Activated T-helper 17 cell treated with anti-CD3 and anti-CD28 coated beads, Interleukin-2, amount 50 U/mL, for 72 hours (primary cell): Measurements from ENCODE around the gene NFIA. TPM values are rescaled to one million over a fixed set of nuclear protein-coding genes. Genes with fewer than 3 reads are reported as not detected.

ENCODE experiments used
- ATAC-seq: fragments of 150-1000 bp; cut with Tn5 transposase; replicated peaks from 2 replicates; pipeline ENCODE4 v1.10.0; 2021; ENCODE audit warnings: mild to moderate bottlenecking, moderate library complexity
- H3K27ac Mint-ChIP-seq: one replicate; pipeline ENCODE4 v1.8.0; 2022; ENCODE audit warnings: mixed read lengths
- H3K27me3 Mint-ChIP-seq: one replicate; pipeline ENCODE4 v1.8.0; 2022; ENCODE audit warnings: mixed read lengths
- H3K36me3 Mint-ChIP-seq: one replicate; pipeline ENCODE4 v1.8.0; 2022; ENCODE audit warnings: low read depth, mild to moderate bottlenecking, mixed read lengths
- H3K4me1 Mint-ChIP-seq: one replicate; pipeline ENCODE4 v1.8.0; 2022; ENCODE audit warnings: mixed read lengths
- H3K4me3 Mint-ChIP-seq: one replicate; pipeline ENCODE4 v1.8.0; 2022; ENCODE audit warnings: mild to moderate bottlenecking, mixed read lengths
- H3K9me3 Mint-ChIP-seq: one replicate; pipeline ENCODE4 v1.8.0; 2022; ENCODE audit warnings: mixed read lengths
- total RNA-seq, 2 donors: library from RNA; stranded (reverse); gene quantifications; one replicate each; pipeline ENCODE4 v1.2.3, GENCODE V29; 2022

The NFIA gene
- total RNA-seq, 2 donors from 2014 or later: 3.5 to 5.1 TPM

GRCh38 chr1:61420909-61421835 is 338.8 kb downstream of the NFIA start:
- no peaks in the 10 kb centered on the region for H3K4me1 Mint-ChIP-seq
- no peak overlapping the region for H3K27ac Mint-ChIP-seq
- H3K36me3 Mint-ChIP-seq: no peaks in the 10 kb centered on the region
- H3K4me3 Mint-ChIP-seq: no peak overlapping the region
- no peak for ATAC-seq
- no peaks in the 10 kb centered on the region for H3K9me3 Mint-ChIP-seq
- H3K27me3 Mint-ChIP-seq: no peaks in the 10 kb centered on the region

- H3K36me3 Mint-ChIP-seq: no peaks in the 10 kb centered on the region
- H3K4me3 Mint-ChIP-seq: no peak overlapping the region
- no peaks in the 10 kb centered on the region for H3K9me3 Mint-ChIP-seq
- H3K27ac Mint-ChIP-seq: no peak overlapping the region
- no peak for ATAC-seq
- no peaks in the 10 kb centered on the region for H3K4me1 Mint-ChIP-seq
- no peaks in the 10 kb centered on the region for H3K27me3 Mint-ChIP-seq
These were observed 341.3 kb downstream of the NFIA start for GRCh38 chr1:61423643-61424042.

GRCh38 chr1:61424382-61424781 is 342.0 kb downstream of the NFIA start:
- ATAC-seq: no peak
- no peaks in the 10 kb centered on the region for H3K27me3 Mint-ChIP-seq
- H3K4me3 Mint-ChIP-seq: no peak overlapping the region
- no peak overlapping the region for H3K27ac Mint-ChIP-seq
- H3K4me1 Mint-ChIP-seq: no peaks in the 10 kb centered on the region
- H3K9me3 Mint-ChIP-seq: no peaks in the 10 kb centered on the region
- no peaks in the 10 kb centered on the region for H3K36me3 Mint-ChIP-seq

GRCh38 chr1:61425040-61425439 is 342.7 kb downstream of the NFIA start:
- Mint-ChIP-seq H3K9me3 (no peaks in the 10 kb centered on the region), H3K27ac (no peak overlapping the region), H3K36me3 (no peaks in the 10 kb centered on the region), H3K4me3 (no peak overlapping the region), H3K27me3 (no peaks in the 10 kb centered on the region), H3K4me1 (no peaks in the 10 kb centered on the region)
- ATAC-seq: no peak

GRCh38 chr1:61426254-61426653 is 343.9 kb downstream of the NFIA start:
- no peak overlapping the region for H3K27ac Mint-ChIP-seq
- no peaks in the 10 kb centered on the region for H3K4me1 Mint-ChIP-seq
- no peak for ATAC-seq
- H3K4me3 Mint-ChIP-seq: no peak overlapping the region
- no peaks in the 10 kb centered on the region for H3K9me3 Mint-ChIP-seq
- no peaks in the 10 kb centered on the region for H3K27me3 Mint-ChIP-seq
- no peaks in the 10 kb centered on the region for H3K36me3 Mint-ChIP-seq

- Mint-ChIP-seq H3K4me1 (no peaks in the 10 kb centered on the region), H3K36me3 (no peaks in the 10 kb centered on the region), H3K9me3 (no peaks in the 10 kb centered on the region), H3K4me3 (no peak overlapping the region), H3K27me3 (no peaks in the 10 kb centered on the region), H3K27ac (no peak overlapping the region)
- no peak for ATAC-seq
These were observed 344.5 kb downstream of the NFIA start for GRCh38 chr1:61426885-61427284.

- H3K4me1 Mint-ChIP-seq: no peaks in the 10 kb centered on the region
- no peaks in the 10 kb centered on the region for H3K9me3 Mint-ChIP-seq
- H3K27ac Mint-ChIP-seq: no peak overlapping the region
- no peaks in the 10 kb centered on the region for H3K27me3 Mint-ChIP-seq
- H3K36me3 Mint-ChIP-seq: no peaks in the 10 kb centered on the region
- no peak overlapping the region for H3K4me3 Mint-ChIP-seq
- no peak for ATAC-seq
These were observed 345.1 kb downstream of the NFIA start for GRCh38 chr1:61427510-61427909.

- Mint-ChIP-seq H3K9me3 (no peaks in the 10 kb centered on the region), H3K27me3 (no peaks in the 10 kb centered on the region), H3K4me3 (no peak overlapping the region), H3K27ac (no peak overlapping the region), H3K36me3 (no peaks in the 10 kb centered on the region), H3K4me1 (no peaks in the 10 kb centered on the region)
- no peak for ATAC-seq
These were observed 345.8 kb downstream of the NFIA start for GRCh38 chr1:61428146-61428545.

GRCh38 chr1:61432616-61433388 is 350.4 kb downstream of the NFIA start:
- ATAC-seq: no peak
- no peaks in the 10 kb centered on the region for H3K4me1 Mint-ChIP-seq
- no peaks in the 10 kb centered on the region for H3K27me3 Mint-ChIP-seq
- no peaks in the 10 kb centered on the region for H3K36me3 Mint-ChIP-seq
- no peak overlapping the region for H3K27ac Mint-ChIP-seq
- H3K9me3 Mint-ChIP-seq: no peaks in the 10 kb centered on the region
- H3K4me3 Mint-ChIP-seq: no peak overlapping the region

- H3K27me3 Mint-ChIP-seq: no peaks in the 10 kb centered on the region
- no peaks in the 10 kb centered on the region for H3K4me1 Mint-ChIP-seq
- no peak overlapping the region for H3K27ac Mint-ChIP-seq
These were observed 351.3 kb downstream of the NFIA start for GRCh38 chr1:61433646-61434045.

GRCh38 chr1:61434276-61434675 is 351.9 kb downstream of the NFIA start:
- H3K27ac Mint-ChIP-seq: no peak overlapping the region
- no peaks in the 10 kb centered on the region for H3K36me3 Mint-ChIP-seq
- H3K27me3 Mint-ChIP-seq: no peaks in the 10 kb centered on the region
- no peaks in the 10 kb centered on the region for H3K9me3 Mint-ChIP-seq
- no peak overlapping the region for H3K4me3 Mint-ChIP-seq
- no peaks in the 10 kb centered on the region for H3K4me1 Mint-ChIP-seq
- peak; percentile 68 for ATAC-seq

More at GRCh38 chr1:61433646-61434045, 351.3 kb downstream of the NFIA start:
- no peaks in the 10 kb centered on the region for H3K36me3 Mint-ChIP-seq
- no peak for ATAC-seq
- no peaks in the 10 kb centered on the region for H3K9me3 Mint-ChIP-seq
- no peak overlapping the region for H3K4me3 Mint-ChIP-seq

GRCh38 chr1:61435226-61435625 is 352.9 kb downstream of the NFIA start:
- Mint-ChIP-seq H3K4me1 (no peaks in the 10 kb centered on the region), H3K36me3 (no peaks in the 10 kb centered on the region), H3K27me3 (no peaks in the 10 kb centered on the region), H3K9me3 (no peaks in the 10 kb centered on the region), H3K27ac (no peak overlapping the region), H3K4me3 (no peak overlapping the region)
- no peak for ATAC-seq

- no peak overlapping the region for H3K27ac Mint-ChIP-seq
- no peak overlapping the region for H3K4me3 Mint-ChIP-seq
- no peaks in the 10 kb centered on the region for H3K4me1 Mint-ChIP-seq
- no peak for ATAC-seq
- H3K36me3 Mint-ChIP-seq: no peaks in the 10 kb centered on the region
- H3K9me3 Mint-ChIP-seq: no peaks in the 10 kb centered on the region
- no peaks in the 10 kb centered on the region for H3K27me3 Mint-ChIP-seq
These were observed 353.7 kb downstream of the NFIA start for GRCh38 chr1:61436016-61436415.

- Mint-ChIP-seq H3K4me3 (no peak overlapping the region), H3K27me3 (no peaks in the 10 kb centered on the region), H3K36me3 (no peaks in the 10 kb centered on the region), H3K9me3 (no peaks in the 10 kb centered on the region), H3K4me1 (no peaks in the 10 kb centered on the region), H3K27ac (no peak overlapping the region)
- ATAC-seq: no peak
These were observed 354.2 kb downstream of the NFIA start for GRCh38 chr1:61436491-61437120.
